Keratinocyte (primary cell): Measurements from ENCODE around the gene DLG1.

Experiments
- CTCF ChIP-seq, 3 experiments: IDR thresholded peaks in 1 of 3; conservative IDR thresholded peaks in 1 of 3; optimal IDR thresholded peaks in 1 of 3; 2 replicates in 2 of 3; 3 replicates in 1 of 3; pipeline versions ENCODE3 to v1.5.1; 2011; ENCODE audit warnings: low read length in 3 of 3, mild to moderate bottlenecking in 3 of 3, moderate library complexity in 2 of 3, control low read depth in 1 of 3, inconsistent platforms in 1 of 3; ENCODE audit not compliant: insufficient read depth in 2 of 3; ENCODE audit errors: extremely low read depth in 1 of 3
- EZH2 ChIP-seq: IDR thresholded peaks from one replicate; pipeline ENCODE4 v1.6.1; 2012; ENCODE audit warnings: inconsistent platforms, mild to moderate bottlenecking, low read length, moderate library complexity

DNA sequence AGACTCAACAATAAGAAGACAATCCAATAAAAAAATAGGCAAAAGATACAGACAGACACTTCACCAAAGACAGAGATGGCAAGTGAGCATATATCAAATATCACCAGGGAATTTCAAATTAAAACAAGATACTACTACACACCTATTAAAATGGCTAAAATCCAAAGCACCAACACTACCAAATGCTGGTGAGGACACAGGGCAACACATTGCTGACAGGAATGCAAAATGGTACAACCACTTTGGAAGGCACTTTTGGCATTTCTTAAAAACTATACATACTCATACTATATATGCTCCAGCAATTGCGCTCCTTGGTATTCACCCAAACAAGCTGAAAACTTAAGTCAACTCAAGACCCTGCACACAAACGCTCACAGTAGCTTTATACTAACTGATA is 12.9 kb downstream of the DLG1 start:
- TF ChIP-seq CTCF (optimal IDR thresholded peaks at IDR 0.05 in 1 of 3, IDR thresholded peaks at IDR 0.05 in 1 of 3, conservative IDR thresholded peaks at IDR 0.05 in 1 of 3; ENCODE audit: extremely low read depth in 1 of 3, insufficient read depth in 2 of 3, low read length in 3 of 3) = no peak
- no peak for TF ChIP-seq EZH2
